Natural killer cell (primary cell): ENCODE results near the gene BEAN1. TPM values are rescaled to one million over a fixed set of nuclear protein-coding genes. Genes with fewer than 3 reads are reported as not detected.
A peak's percentile ranks its signal among the peaks of the same experiment; 100 is the strongest.

Experiments used
- ATAC-seq, 3 donors: fragments of 150-1000 bp in 2 of 3; fragments of 200-7000 bp in 1 of 3; cut with Tn5 transposase; 1 replicate in 1 of 3; 2 replicates in 2 of 3; pipeline ENCODE4 v1.10.0; 2021; ENCODE audit warnings: mild to moderate bottlenecking in 2 of 3, moderate library complexity in 2 of 3
- DNase-seq, 2 donors: peaks; one replicate each; pipeline versions ENCODE4 v3.0.0 to v3.0.0-alpha.2; 2013 to 2021; ENCODE audit warnings: mixed read lengths in 1 of 2
- H3K27ac ChIP-seq: one replicate; pipeline ENCODE4 v1.5.1; 2013; ENCODE audit warnings: mild to moderate bottlenecking, low read length
- H3K27me3 ChIP-seq: one replicate; pipeline ENCODE4 v1.6.1; 2013; ENCODE audit warnings: low read length; ENCODE audit not compliant: control insufficient read depth, insufficient read depth
- H3K36me3 ChIP-seq: one replicate; pipeline ENCODE4 v1.6.1; 2013; ENCODE audit warnings: low read length; ENCODE audit not compliant: control insufficient read depth, insufficient read depth
- H3K4me1 ChIP-seq: one replicate; pipeline ENCODE4 v1.6.1; 2013; ENCODE audit warnings: low read length; ENCODE audit not compliant: control insufficient read depth, insufficient read depth
- H3K4me3 ChIP-seq: one replicate; pipeline ENCODE4 v1.5.1; 2013; ENCODE audit warnings: low read length
- H3K9me3 ChIP-seq: one replicate; pipeline ENCODE4 v1.6.1; 2013; ENCODE audit warnings: low read length; ENCODE audit not compliant: control insufficient read depth, insufficient read depth
- H3K27ac Mint-ChIP-seq, 2 donors: one replicate each; pipeline ENCODE4 v1.8.0; 2022; ENCODE audit warnings: mild to moderate bottlenecking in 2 of 2, mixed read lengths in 2 of 2, moderate library complexity in 1 of 2
- H3K27me3 Mint-ChIP-seq, 2 donors: one replicate each; pipeline ENCODE4 v1.8.0; 2022; ENCODE audit warnings: low read depth in 2 of 2, mixed read lengths in 2 of 2
- H3K36me3 Mint-ChIP-seq: one replicate; pipeline ENCODE4 v1.8.0; 2022; ENCODE audit warnings: mixed read lengths
- H3K4me1 Mint-ChIP-seq, 2 donors: one replicate each; pipeline ENCODE4 v1.8.0; 2022; ENCODE audit warnings: mixed read lengths in 2 of 2
- H3K4me3 Mint-ChIP-seq: one replicate; pipeline ENCODE4 v1.8.0; 2022; ENCODE audit warnings: mild to moderate bottlenecking, moderate library complexity, mixed read lengths
- H3K9me3 Mint-ChIP-seq, 2 donors: one replicate each; pipeline ENCODE4 v1.8.0; 2022; ENCODE audit warnings: mixed read lengths in 2 of 2
- CTCF ChIP-seq: fragments of 200-600 bp; IDR thresholded peaks from one replicate; pipeline ENCODE4 v1.8.0; 2022; ENCODE audit warnings: antibody characterized with exemption
- whole genome bisulfite sequencing: methylation state at CpG from one replicate; pipeline ENCODE4 v1.1.7; 2013; ENCODE audit warnings: missing lambda C conversion rate; ENCODE audit not compliant: insufficient coverage; 5-methylcytosine and 5-hydroxymethylcytosine counted together
- intact Hi-C: fragments of 100-400 bp; cut with micrococcal nuclease; formaldehyde crosslinking; loops from one replicate; pipeline ENCODE4 v1.14.2; 2022
- total RNA-seq, 4 donors: library from RNA; stranded (reverse); fragments of 120-200 nt in 1 of 4; gene quantifications; one replicate each; pipeline versions ENCODE4 v1.2.3 to v1.2.4, GENCODE V29; 2013 to 2022

BEAN1 gene
- total RNA-seq, 3 donors from 2014 or later (not counting 1 experiment from before 2014, with no cell fraction given), result not detected

GRCh38 chr16:66425651-66426050 lies 1.4 kb upstream of the BEAN1 start:
- Histone ChIP-seq H3K9me3 (no peaks in the 10 kb centered on the region), H3K27me3 (peaks cover 29% of the 10 kb centered on the region), H3K4me3 (no peak overlapping the region), H3K36me3 (no peaks in the 10 kb centered on the region), H3K4me1 (peaks cover 12% of the 10 kb centered on the region), H3K27ac (no peak overlapping the region)
- DNase-seq (no peak), ATAC-seq (no peak)
- WGBS, result 30% methylated on average over 7 of the region's 8 CpGs
- Mint-ChIP-seq H3K4me3 (no peak overlapping the region), H3K27ac (no peak overlapping the region), H3K36me3 (no peaks in the 10 kb centered on the region), H3K27me3 (peaks cover 55 to 66% of the 10 kb centered on the region in 2 donors), H3K4me1 (peaks cover 0 to 4% of the 10 kb centered on the region in 2 donors), H3K9me3 (no peaks in the 10 kb centered on the region)
- TF ChIP-seq CTCF, result no peak
- intact Hi-C loops, result no loop called here

- DNase-seq (peak in 1 of 2 donors; percentile 14), ATAC-seq (peak in 2 of 3 donors; percentile 22 to 29)
- Histone ChIP-seq H3K4me3 (no peak overlapping the region), H3K27ac (no peak overlapping the region), H3K4me1 (peaks cover 12% of the 10 kb centered on the region), H3K27me3 (peaks cover 29% of the 10 kb centered on the region), H3K9me3 (no peaks in the 10 kb centered on the region), H3K36me3 (no peaks in the 10 kb centered on the region)
- H3K27ac Mint-ChIP-seq, result no peak overlapping the region
- 10% methylated on average over 56 of the region's 56 CpGs for WGBS
- no peaks in the 10 kb centered on the region for H3K36me3 Mint-ChIP-seq
- no peak overlapping the region for H3K4me3 Mint-ChIP-seq
- peaks cover 0 to 4% of the 10 kb centered on the region in 2 donors for H3K4me1 Mint-ChIP-seq
- peaks cover 56 to 61% of the 10 kb centered on the region in 2 donors for H3K27me3 Mint-ChIP-seq
- H3K9me3 Mint-ChIP-seq, result no peaks in the 10 kb centered on the region
- TF ChIP-seq CTCF, result no peak
- intact Hi-C loops, result no loop called here
Observed at GRCh38 chr16:66426112-66427035, 721 bp upstream of the BEAN1 start.

DNA sequence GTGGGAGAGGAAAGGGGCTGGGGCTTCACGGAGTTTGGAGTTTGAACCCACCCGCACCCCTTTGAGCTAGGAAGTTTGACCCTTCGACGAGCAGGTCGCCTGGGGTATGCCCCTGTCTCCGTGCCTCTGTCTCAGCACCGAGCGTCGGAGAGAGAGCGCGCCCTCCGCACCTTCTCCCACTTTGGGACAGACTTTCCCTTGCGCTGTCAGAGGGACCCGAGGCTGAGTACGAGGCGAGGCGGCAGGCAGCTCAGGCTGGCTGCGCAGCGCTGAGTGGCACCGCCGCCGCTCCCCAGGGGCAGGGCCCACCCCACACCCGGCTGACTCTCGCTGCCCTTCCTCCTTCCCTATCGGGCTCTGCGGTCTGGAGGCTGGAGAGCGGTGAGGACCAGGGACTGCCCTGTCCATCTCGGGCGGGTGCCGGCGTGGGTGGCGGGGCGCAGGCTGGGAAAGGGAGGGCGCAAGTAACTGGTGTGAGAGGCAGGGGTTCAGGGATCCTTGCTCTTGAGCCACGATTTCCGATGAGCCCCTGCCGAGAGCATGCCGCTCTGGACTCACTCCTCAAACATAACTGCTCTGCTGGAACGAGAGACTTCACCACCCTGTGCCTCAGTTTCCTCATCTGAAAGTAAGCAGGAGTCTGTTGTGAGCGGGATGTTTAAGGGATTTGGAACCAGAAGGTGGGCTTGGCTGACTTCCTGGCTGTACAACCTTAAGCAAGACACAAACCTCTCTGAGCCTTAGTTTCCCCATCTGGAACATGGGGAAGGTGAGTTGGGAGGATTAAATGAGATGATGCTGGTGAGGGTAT lies 981 bp downstream of the BEAN1 start:
- H3K4me3 ChIP-seq, result no peak overlapping the region
- H3K4me1 ChIP-seq, result peaks cover 12% of the 10 kb centered on the region
- TF ChIP-seq CTCF, result no peak
- WGBS, result 4% methylated on average over 39 of the region's 40 CpGs
- H3K36me3 ChIP-seq, result no peaks in the 10 kb centered on the region
- H3K27me3 ChIP-seq, result peaks cover 29% of the 10 kb centered on the region
- intact Hi-C loops, result no loop called here
- H3K4me1 Mint-ChIP-seq, result peaks cover 0 to 4% of the 10 kb centered on the region in 2 donors
- H3K36me3 Mint-ChIP-seq, result no peaks in the 10 kb centered on the region
- no peaks in the 10 kb centered on the region for H3K9me3 ChIP-seq
- H3K27me3 Mint-ChIP-seq, result peaks cover 63 to 69% of the 10 kb centered on the region in 2 donors
- no peaks in the 10 kb centered on the region for H3K9me3 Mint-ChIP-seq
- ATAC-seq (no peak), DNase-seq (no peak)
- H3K27ac ChIP-seq, result no peak overlapping the region
- peak overlapping the region; percentile 42 for H3K4me3 Mint-ChIP-seq
- no peak overlapping the region for H3K27ac Mint-ChIP-seq
